GM18909 (cell line): Measurements from ENCODE around the gene LORICRIN.
A peak's percentile ranks its signal among the peaks of the same experiment; 100 is the strongest.

Source experiments
- ATAC-seq: cut with Tn5 transposase; IDR thresholded peaks from one replicate; pipeline ENCODE4 v1.9.1; 2021; ENCODE audit warnings: mild to moderate bottlenecking; ENCODE audit not compliant: unreplicated experiment, poor library complexity

The LORICRIN gene

GRCh38 chr1:153248176-153248879 is 11.2 kb upstream of the LORICRIN start:
- ATAC-seq, result no peak

GRCh38 chr1:153250166-153250565 is 9.3 kb upstream of the LORICRIN start:
- ATAC-seq, result no peak

- ATAC-seq, result no peak
These were observed 8.4 kb upstream of the LORICRIN start for GRCh38 chr1:153251087-153251486.

GRCh38 chr1:153251562-153251961 is 7.9 kb upstream of the LORICRIN start:
- no peak for ATAC-seq

- no peak for ATAC-seq
These were observed 7.5 kb upstream of the LORICRIN start for GRCh38 chr1:153251988-153252387.

GRCh38 chr1:153253076-153253475 is 6.4 kb upstream of the LORICRIN start:
- ATAC-seq, result no peak

- peak; percentile 76 for ATAC-seq
These were observed 5.8 kb upstream of the LORICRIN start for GRCh38 chr1:153253693-153254092.

- no peak for ATAC-seq
These were observed 1.2 kb downstream of the LORICRIN start for GRCh38 chr1:153260585-153261280.

GRCh38 chr1:153261281-153262069 is 2.0 kb downstream of the LORICRIN start:
- no peak for ATAC-seq

GRCh38 chr1:153262070-153262366 is 2.5 kb downstream of the LORICRIN start:
- no peak for ATAC-seq

GRCh38 chr1:153262462-153263157 is 3.1 kb downstream of the LORICRIN start:
- no peak for ATAC-seq

- ATAC-seq, result no peak
These were observed 6.0 kb downstream of the LORICRIN start for GRCh38 chr1:153265457-153265856.

GRCh38 chr1:153271711-153272110 is 12.2 kb downstream of the LORICRIN start:
- ATAC-seq, result no peak

GRCh38 chr1:153272186-153272585 is 12.7 kb downstream of the LORICRIN start:
- ATAC-seq, result no peak

GRCh38 chr1:153277852-153278251 is 18.4 kb downstream of the LORICRIN start:
- peak; percentile 84 for ATAC-seq

GRCh38 chr1:153288634-153289275 is 29.3 kb downstream of the LORICRIN start:
- ATAC-seq, result no peak

- no peak for ATAC-seq
These were observed 32.0 kb downstream of the LORICRIN start for GRCh38 chr1:153291514-153291913.

GRCh38 chr1:153292185-153292584 is 32.7 kb downstream of the LORICRIN start:
- ATAC-seq, result no peak

GRCh38 chr1:153292740-153293479 is 33.4 kb downstream of the LORICRIN start:
- no peak for ATAC-seq

- ATAC-seq, result no peak
These were observed 33.9 kb downstream of the LORICRIN start for GRCh38 chr1:153293480-153293775.
